WERI-Rb-1 (cell line): Measurements from ENCODE around the gene HLA-F.

Source experiments
- DNase-seq: peaks from one replicate; pipeline ENCODE4 v3.0.0-alpha.2; 2020
- H3K27ac ChIP-seq: fragments of 250-450 bp; sonication (Bioruptor Pico); 2 replicates; pipeline ENCODE4 v1.5.1; 2020; ENCODE audit warnings: mild to moderate bottlenecking, moderate library complexity
- H3K27me3 ChIP-seq: fragments of 250-450 bp; sonication (Bioruptor Pico); 2 replicates; pipeline ENCODE4 v1.5.1; 2021; ENCODE audit warnings: mild to moderate bottlenecking, low read depth, moderate library complexity; ENCODE audit not compliant: insufficient read depth, severe bottlenecking
- H3K36me3 ChIP-seq: fragments of 250-450 bp; sonication (Bioruptor Pico); 2 replicates; pipeline ENCODE4 v1.5.1; 2020; ENCODE audit warnings: mild to moderate bottlenecking, moderate library complexity
- H3K4me3 ChIP-seq: 2 replicates; pipeline ENCODE4 v1.5.1; 2011; ENCODE audit warnings: low read depth, mild to moderate bottlenecking, control low read depth, low read length
- H3K9me3 ChIP-seq: fragments of 250-450 bp; sonication (Bioruptor Pico); 2 replicates; pipeline ENCODE4 v1.5.1; 2021; ENCODE audit warnings: mild to moderate bottlenecking, moderate library complexity; ENCODE audit not compliant: severe bottlenecking
- TF ChIP-seq, protein P1 (sequence below): IDR thresholded peaks from 2 replicates; pipeline ENCODE4 v1.5.1; 2011; ENCODE audit warnings: low read depth, mild to moderate bottlenecking, control low read depth, inconsistent platforms, low read length

The HLA-F gene

GRCh38 chr6:29757282-29757681, 34.0 kb downstream of the HLA-F start:
- H3K27ac ChIP-seq, result peak overlapping the region; percentile 31
- H3K9me3 ChIP-seq, result no peaks in the 10 kb centered on the region
- H3K36me3 ChIP-seq, result no peaks in the 10 kb centered on the region
- no peak overlapping the region for H3K4me3 ChIP-seq
- TF ChIP-seq, protein P1, sequence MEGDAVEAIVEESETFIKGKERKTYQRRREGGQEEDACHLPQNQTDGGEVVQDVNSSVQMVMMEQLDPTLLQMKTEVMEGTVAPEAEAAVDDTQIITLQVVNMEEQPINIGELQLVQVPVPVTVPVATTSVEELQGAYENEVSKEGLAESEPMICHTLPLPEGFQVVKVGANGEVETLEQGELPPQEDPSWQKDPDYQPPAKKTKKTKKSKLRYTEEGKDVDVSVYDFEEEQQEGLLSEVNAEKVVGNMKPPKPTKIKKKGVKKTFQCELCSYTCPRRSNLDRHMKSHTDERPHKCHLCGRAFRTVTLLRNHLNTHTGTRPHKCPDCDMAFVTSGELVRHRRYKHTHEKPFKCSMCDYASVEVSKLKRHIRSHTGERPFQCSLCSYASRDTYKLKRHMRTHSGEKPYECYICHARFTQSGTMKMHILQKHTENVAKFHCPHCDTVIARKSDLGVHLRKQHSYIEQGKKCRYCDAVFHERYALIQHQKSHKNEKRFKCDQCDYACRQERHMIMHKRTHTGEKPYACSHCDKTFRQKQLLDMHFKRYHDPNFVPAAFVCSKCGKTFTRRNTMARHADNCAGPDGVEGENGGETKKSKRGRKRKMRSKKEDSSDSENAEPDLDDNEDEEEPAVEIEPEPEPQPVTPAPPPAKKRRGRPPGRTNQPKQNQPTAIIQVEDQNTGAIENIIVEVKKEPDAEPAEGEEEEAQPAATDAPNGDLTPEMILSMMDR, result no peak
- DNase-seq, result peak; percentile 64
- no peaks in the 10 kb centered on the region for H3K27me3 ChIP-seq

DNA sequence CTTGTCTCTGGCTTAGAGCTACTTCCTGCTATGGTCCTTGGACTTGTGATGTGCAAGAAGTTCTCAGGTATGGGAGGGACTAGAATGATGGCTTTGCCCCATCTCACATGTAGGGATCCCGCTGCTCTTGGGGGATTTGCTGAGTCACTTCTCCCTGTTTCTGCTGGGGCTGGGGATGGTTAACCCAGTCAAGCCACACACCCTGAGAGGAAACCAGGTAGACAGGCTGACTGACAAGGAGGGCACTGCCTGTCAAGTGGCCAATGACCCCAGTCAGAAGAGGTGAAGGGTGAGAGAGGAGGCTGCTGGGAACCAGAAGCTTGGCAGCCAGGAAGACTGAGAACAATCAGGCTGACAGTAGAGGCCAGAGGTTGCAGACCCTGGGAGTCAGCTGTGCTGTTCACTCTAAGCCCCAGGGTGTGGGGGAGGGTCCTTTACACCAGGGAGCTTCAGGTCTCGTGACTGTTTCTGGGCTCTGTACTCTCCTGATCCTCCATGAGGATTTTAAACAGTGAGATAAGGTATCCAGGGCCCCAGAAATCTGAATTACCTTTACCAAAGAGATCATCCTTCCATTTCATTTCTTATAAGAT, 34.6 kb downstream of the HLA-F start:
- H3K27ac ChIP-seq, result peak overlapping the region; percentile 31
- DNase-seq, result peak; percentile 60
- no peak overlapping the region for H3K4me3 ChIP-seq
- no peaks in the 10 kb centered on the region for H3K36me3 ChIP-seq
- TF ChIP-seq, protein P1, result no peak
- no peaks in the 10 kb centered on the region for H3K27me3 ChIP-seq
- H3K9me3 ChIP-seq, result no peaks in the 10 kb centered on the region

DNA sequence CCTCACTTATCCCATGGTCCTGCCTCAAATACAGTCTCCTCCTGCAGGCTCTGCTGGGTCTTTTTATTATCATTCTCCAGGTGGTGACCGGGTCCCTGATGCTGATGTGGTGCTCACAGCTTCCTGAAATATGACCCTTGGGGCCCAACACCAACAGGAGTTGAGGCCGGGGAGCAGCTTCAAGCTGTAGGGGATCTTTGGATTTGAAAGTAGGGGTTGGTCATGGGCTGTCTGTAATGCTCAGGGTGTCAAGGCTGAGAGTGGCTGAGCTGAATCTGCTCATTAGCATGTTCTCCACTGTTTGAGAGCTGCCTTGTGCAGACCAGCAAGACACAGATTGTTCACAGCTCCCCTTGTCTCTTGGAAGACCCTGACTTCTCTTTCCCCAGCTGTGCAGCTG, 35.5 kb downstream of the HLA-F start:
- TF ChIP-seq, protein P1, result no peak
- H3K27ac ChIP-seq, result no peak overlapping the region
- H3K36me3 ChIP-seq, result no peaks in the 10 kb centered on the region
- no peak for DNase-seq
- no peaks in the 10 kb centered on the region for H3K9me3 ChIP-seq
- no peaks in the 10 kb centered on the region for H3K27me3 ChIP-seq
- H3K4me3 ChIP-seq, result no peak overlapping the region

DNA sequence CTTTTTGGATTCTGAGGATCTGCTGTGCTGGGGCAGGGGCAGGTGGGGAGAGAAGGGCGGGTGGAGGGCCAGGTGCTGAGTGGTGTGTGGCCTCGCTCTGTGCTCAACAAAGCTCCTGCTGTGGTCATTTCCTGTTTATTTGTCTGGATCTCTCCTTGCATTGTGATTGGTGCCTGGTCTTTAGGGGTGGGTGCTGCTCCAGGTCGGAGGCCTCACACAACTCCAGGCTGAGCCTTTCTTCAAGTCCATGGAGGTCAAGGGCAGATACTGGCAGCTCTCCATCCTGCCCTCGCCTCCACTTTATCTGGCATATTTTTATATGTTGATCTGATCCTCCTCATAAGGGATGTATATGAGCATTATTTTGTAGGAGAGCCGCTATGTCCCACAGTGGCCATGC, 36.2 kb downstream of the HLA-F start:
- H3K27ac ChIP-seq, result no peak overlapping the region
- DNase-seq, result no peak
- TF ChIP-seq, protein P1, result no peak
- no peak overlapping the region for H3K4me3 ChIP-seq
- no peaks in the 10 kb centered on the region for H3K9me3 ChIP-seq
- H3K36me3 ChIP-seq, result no peaks in the 10 kb centered on the region
- no peaks in the 10 kb centered on the region for H3K27me3 ChIP-seq

GRCh38 chr6:29760328-29760727, 37.1 kb downstream of the HLA-F start:
- DNase-seq, result peak; percentile 41
- no peak overlapping the region for H3K4me3 ChIP-seq
- TF ChIP-seq, protein P1, result no peak
- H3K36me3 ChIP-seq, result no peaks in the 10 kb centered on the region
- H3K27ac ChIP-seq, result no peak overlapping the region
- H3K9me3 ChIP-seq, result no peaks in the 10 kb centered on the region
- H3K27me3 ChIP-seq, result no peaks in the 10 kb centered on the region

DNA sequence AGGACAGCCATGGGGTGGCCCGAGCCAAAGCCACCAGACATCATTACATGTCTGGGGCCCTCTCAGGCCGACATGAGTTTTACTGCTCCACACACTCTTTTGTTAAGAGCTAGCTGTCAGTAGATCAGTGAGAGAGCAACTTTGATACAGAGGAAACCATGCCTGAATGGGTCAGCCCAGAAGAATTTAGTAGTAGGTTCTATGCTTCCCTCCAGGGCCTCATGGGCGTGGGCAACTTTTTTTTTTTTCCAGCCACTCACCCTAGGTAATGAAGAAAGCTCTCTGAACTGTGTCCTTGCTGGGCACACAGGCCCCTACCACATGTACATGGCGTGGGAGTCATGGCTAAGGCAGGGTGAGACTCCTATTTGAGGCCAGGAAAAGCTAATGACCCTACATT, 38.8 kb downstream of the HLA-F start:
- DNase-seq, result no peak
- no peaks in the 10 kb centered on the region for H3K36me3 ChIP-seq
- H3K27ac ChIP-seq, result no peak overlapping the region
- TF ChIP-seq, protein P1, result no peak
- H3K27me3 ChIP-seq, result no peaks in the 10 kb centered on the region
- H3K4me3 ChIP-seq, result no peak overlapping the region
- no peaks in the 10 kb centered on the region for H3K9me3 ChIP-seq
